Pericardium fibroblast (primary cell): ENCODE measurements around the gene CRYBB3. TPM values are rescaled to one million over a fixed set of nuclear protein-coding genes. Genes with fewer than 3 reads are reported as not detected.

Source experiments
- total RNA-seq: library from RNA; depleted of rRNA; stranded (reverse); fragments of >200 nt; gene quantifications from 2 replicates; pipeline ENCODE4 v1.2.3, GENCODE V29; 2015

CRYBB3 gene
- total RNA-seq: not detected in 2 replicates

DNA sequence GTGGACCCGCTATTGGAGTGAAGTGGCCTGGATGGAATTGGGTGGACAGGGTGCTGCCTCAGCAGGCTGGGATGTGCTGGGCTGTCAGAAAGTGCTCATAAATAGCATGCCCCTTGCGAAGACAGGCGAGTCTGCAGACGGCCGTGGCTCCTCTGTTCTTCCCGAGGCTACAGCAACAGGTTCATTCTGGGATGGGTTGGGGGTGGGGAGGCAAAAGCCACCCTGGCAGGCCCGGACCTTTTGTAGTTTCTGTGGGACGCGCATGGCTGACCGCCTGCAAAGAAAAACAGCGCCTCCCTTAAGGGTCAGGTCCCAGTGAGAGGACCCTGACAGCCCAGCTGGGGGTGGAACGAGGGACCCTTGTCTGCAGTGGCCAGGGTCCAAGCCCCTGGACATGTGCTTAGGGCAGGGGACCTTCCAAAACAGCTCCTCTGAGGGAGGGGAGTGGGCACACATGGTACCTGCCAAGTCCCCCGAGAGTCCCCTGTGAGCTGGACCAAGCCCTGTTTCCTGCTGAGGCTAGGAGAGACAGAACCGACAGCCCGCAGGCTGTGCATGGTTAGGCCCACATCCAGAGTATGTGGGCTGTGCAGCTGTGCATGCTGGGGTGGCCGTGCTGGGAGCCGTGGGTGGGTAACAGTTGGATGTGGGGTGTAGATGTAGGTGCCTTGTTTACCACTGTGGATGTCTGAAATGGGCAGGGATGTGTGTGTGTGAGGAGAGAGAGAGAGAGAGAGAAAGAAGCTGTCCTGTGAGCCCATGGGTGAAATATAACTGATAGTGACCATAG lies at the start of gene CRYBB3:
TSS of gene CRYBB3 (plus strand) at position 128 of the 790 bp plus-strand sequence. CDS start 1,539 bp downstream, outside the sequence.

DNA sequence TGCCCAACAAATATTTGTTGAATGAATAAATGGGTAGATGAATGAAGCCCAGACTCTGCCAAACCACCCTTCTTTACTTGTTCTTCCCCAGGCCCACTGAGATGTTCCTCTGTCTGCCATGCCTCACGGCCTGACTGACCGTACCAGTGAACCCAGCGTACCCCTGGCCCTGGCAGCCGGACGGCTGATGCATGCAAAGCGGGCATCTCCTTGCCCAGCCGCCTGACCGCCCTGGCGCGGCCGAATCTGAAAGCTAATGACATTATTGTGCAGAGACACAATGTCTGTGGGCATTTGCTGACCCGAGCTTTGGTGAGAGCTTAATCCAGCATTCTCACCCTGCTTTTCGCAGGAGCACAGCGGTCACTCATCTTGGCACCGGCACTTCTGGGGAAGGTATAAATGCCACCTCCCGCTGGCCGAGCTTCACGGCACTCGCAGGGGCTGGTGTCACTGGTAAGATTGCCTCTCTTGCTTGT lies 19.6 kb downstream of the CRYBB3 start, which contains the start of gene CRYBB2:
TSS of gene CRYBB2 (plus strand) at position 429 of the 479 bp plus-strand sequence. CDS start 1,791 bp downstream, outside the sequence.

Other genes with a start within 250 kb of the CRYBB3 start
- 3.2 and 10.9 TPM in 2 replicates for gene KIAA1671, start 247.1 kb upstream of the CRYBB3 start, total RNA-seq
- not detected in 2 replicates for gene CRYBB2, start 19.8 kb downstream of the CRYBB3 start, total RNA-seq